Measurements from ENCODE around the gene HSDL2.

- no peak for TF ChIP-seq STAT1 (conservative IDR thresholded peaks at IDR 0.05)
- TF ChIP-seq ATF7 (IDR thresholded peaks at IDR 0.05; ENCODE audit: low read depth), result no peak
- no peak for TF ChIP-seq POLR2AphosphoS5 (IDR thresholded peaks at IDR 0.05; ENCODE audit: low read length)
- no peak for TF ChIP-seq NFIC (IDR thresholded peaks at IDR 0.05; ENCODE audit: low read depth, low read length)
- TF ChIP-seq DPF2 (IDR thresholded peaks at IDR 0.05), result no peak
- no peak for TF ChIP-seq ZBED1 (IDR thresholded peaks at IDR 0.05; ENCODE audit: borderline replicate concordance)
- TF ChIP-seq TCF7 (IDR thresholded peaks at IDR 0.05; ENCODE audit: borderline replicate concordance), result no peak
- TF ChIP-seq BRCA1 (IDR thresholded peaks at IDR 0.05; ENCODE audit: low read depth, low read length), result no peak
- TF ChIP-seq YBX1 (IDR thresholded peaks at IDR 0.05), result no peak
These were observed 108.0 kb downstream of the HSDL2 start for GRCh38 chr9:112487799-112488340.
